ENCODE results near the gene SSTR4.

SSTR4 gene

DNA sequence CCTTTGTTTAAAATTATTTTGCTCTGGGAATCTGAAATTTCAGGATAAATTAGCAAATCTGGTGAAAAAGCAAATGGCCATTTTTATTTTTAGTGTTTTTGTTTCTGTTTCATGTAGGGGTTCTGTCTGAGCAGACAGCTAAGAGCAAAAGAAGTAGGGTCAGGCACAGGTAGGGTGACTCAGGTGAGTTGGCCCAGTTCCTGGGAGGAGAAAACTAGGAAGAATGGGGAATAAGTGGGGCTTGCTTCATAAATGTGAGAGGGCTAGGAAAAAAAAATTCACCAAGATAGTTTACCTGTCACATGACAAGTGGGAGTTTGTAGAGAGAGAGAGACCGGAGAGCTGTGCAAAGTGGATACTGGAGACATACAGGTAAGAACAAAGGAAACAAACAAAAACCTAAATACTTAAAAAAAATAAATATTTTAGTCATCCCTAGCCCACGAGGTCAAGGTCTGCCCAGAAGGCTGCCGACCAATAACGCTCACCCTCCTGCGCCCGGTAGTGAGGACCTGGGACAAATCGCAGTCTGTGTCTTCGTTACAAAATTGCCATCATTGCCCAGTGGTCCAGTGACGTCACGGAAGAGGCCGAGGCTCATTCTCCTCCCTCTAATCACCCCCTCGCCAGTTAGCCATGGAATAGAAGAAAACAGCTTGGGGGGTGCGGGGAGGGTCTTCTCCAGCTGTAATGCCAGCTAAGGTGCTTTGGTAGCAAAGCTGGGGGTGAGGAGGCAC is 12.1 kb downstream of the SSTR4 start:
- DNase-seq: no peak

DNA sequence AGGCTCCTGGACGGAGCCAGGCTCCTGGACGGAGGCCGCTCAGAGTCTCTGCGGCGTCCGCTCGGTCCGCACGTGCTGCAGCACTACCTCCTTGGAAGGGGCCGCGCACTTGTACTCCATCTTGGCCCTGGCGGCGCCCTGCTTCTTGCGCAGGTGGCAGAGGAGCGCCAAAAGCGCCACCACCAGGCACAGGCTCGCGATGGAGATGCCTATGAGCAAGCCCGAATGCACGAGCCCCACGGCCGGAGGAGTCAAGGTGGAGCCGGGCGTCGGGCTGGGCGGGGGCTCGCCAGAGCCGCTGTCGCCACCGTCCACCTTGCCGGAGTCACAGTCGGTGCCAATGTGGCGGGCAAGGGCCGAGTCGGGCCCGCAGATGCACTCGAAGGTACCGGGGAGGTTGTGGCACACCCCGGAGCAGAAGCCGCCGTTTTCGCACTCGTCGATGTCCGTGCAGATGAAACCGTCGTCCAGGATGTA is 12.7 kb downstream of the SSTR4 start:
- no peak for DNase-seq

DNA sequence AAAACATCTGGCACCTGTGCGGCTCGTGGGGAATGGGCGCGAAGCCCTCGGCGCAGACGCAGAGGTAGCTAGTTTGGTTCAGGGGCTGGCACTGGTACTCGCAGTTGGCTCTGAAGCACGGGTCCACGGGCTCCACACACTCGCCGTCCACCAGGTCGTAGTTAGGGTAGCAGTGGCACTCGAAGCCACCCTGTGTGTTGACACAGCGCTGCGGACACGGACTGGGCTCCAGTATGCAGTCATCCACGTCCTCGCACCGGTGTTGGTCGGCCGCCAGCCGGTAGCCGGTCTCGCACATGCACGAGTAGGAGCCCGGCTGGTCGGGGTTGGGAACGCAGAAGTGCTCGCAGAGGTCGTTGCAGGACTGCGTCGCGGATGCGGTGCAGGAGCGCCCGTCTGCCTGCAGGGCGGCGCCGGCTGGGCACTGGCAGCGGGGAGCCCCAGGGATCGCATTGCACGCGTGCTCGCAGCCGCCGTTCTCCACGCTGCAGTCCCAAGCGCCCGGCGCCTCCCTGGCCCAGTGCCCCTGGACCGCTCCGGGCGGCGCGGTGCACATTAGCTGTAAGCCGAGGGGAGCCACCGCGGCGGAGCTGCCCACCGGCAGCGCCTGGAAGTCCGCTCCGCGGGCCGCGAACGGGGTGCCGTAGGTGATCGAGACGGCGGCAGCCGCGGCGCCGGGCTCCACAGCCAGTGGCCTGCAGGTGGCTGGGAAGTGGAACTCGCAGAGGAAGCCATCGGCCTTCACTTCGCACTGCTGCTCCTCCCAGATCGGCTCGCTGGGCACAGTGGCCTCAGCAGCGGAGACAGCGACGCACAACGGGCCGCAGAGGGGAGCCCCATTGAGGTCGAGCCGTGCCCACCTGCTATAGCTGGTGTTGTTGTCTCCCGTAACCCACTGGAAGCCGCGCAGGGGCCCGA is 13.4 kb downstream of the SSTR4 start:
- DNase-seq: peak in 1 of 2 donors; percentile 37

DNA sequence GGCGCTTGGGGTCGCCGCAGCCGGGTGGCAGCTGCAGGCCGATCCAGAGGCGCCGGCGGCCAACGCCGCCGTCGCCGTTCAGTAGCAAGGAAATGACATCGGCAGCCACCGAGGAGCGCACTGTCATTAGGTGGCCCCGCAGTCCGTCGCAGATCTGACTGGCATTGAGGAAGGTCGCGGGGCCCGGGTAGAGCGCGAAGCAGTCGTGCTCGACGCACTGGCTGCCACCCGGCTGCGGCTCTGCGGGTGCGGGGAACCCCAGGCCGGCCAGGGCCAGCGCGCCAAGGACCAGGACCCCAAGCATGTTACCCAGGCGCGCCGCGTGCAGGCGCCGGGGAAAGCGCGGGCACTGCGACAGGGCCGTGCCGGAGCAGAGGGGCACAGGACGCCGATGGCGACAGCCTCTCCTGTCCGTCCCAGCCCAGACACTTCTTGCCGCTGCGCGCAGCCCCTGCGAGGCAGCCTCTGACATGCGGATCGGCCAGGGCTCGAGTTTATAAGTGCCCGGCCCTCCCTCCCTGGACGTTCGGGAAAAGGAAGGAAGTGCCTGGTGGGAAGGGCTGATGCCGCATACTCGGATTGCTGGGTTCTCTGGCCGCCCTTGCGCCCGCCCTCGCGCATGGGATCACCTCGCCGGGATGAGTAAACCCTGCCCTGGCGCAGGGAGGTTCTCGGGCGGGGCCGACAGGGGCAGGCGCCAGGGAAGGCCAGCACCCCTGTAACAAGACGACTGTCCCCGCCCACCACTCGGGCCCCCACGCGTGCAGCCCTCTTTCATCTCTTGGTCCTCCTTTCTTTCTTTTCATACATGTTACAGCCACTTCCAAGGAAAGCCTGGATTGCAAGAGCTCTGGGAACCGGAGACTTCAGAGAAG is 14.3 kb downstream of the SSTR4 start, which contains the start of gene THBD:
TSS of gene THBD (minus strand) at position 472 of the 875 bp plus-strand sequence. CDS start at position 304, 168 bp downstream.
- DNase-seq: no peak

DNA sequence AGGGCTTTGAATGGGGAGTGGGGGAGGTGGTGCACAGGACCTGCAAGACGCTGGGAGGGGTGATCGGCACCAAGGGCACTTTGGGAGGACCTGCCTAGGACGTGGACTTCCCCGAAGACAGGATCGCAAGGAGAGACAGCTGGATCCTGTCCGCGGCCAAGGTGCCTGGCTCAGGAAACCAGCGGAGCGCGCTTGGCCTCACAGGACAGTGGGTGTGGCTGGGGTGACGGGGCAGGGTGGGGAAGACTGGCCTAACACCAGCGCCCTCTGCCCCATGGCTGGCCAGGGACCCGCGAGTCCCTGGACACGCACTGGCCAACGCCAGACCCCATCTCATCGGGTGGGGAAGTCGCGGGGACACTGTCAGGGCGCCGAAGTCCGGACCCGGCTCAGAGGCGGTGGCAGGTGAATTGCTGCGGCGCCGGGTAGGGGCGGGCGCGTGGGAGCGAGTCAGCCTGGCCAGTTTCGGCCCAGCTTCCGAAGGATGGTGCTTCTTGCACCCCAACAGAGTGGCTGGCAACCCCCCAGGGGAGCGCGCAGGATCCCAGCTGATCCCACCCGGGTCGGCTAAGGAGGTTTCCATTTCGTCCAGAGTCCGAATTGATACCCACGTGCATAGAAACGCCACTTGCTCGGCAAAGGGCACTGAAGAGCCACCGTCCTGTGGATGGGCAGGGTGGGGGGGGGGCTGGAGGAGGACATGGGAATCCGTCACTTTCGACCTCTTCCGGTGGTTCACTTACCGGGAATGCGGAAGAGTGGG is 15.1 kb downstream of the SSTR4 start:
- no peak for DNase-seq

DNA sequence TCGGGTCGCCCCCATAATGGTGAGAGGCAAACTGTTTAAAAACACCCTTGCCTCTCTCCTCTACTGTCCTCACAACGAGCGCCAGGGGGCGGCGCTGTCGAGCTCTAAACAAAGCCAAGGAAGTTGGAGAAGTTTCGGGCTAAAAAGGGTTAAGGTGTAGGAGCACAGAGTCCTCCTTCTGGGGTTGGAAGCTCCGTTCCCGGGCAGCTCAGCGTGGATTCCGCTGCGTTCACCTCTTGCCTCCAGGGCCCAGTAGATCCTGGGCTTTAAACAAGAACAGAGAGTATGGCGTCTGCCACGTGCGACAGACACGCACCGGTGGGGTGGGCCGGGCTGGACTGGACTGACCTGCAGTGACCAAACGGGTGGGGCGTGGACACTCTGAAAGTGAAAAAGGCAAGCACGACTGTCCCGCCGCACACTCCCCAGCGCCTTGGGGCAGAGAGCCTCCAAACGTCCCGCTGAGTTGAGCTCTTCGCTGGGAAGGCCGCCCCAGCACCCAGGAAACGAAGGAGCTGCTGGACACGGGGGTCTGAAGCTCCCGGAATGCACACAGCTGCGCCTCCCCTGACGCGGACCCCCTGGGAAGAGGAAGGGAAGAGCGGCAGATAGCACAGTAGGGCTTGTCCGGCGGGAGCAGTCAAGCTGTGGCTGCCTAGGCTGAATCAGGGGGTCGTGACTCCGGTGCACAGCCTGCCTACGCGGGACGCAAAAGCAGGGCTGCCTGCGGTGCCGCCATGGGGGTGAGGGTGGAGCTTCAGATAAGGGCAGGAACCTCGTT is 15.9 kb downstream of the SSTR4 start:
- DNase-seq: peak; percentile 25 to 45

DNA sequence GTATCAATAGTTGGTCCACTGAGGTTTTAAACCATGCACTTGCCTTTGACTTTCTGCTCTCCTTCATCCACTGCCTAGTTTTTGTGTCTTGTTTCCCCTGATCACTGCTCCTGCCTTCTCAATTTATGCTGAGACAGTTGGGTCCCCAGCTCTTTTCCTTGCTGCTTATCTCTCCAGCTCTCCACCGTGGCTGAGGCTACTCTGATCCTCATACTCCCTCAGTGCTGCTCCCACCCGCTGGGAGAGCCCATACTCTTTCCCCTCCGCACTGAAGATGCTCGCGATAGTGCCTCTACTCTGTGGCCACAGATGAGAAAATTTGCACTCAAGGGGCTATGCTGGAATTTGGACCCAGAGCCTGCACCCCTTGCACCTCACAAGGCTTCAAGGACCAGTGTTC is 17.8 kb downstream of the SSTR4 start:
- DNase-seq: no peak

DNA sequence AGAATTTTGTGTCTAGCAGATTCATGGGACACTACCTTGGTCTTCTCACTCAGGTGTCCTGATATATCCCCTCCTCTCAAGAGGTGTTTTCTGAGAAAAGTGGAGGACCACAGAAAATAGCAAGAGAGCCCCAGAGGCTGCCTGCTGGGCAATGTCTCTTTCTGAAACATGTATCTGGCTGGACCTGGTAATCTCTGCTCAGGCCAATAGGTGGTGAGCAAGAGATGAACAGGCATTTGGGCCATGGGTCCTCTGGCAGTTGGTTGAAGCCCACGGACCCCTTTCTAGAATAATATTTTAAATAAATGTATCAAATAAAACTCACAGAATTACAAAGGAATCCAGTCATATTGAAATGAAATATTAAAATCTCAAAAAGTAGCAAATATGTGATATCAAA is 23.1 kb downstream of the SSTR4 start:
- DNase-seq: no peak

DNA sequence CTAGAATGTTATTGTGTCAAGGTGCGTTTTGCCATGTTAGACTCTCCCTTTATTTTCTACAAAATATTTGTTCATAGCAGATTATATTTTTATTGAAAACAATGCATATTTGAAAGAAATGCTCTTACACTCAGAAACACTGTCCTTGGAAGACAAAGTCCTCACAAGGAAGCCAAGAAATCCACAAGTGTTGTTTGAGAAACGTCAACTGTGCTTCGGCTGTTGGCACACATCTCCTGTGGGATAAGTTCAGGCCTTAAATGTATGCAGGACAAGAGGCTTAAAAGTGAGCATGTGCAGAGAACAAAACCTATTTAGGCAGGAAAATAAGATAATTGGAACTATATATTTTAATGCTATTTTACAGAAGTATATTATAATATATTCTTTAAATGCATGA is 23.9 kb downstream of the SSTR4 start:
- no peak for DNase-seq

DNA sequence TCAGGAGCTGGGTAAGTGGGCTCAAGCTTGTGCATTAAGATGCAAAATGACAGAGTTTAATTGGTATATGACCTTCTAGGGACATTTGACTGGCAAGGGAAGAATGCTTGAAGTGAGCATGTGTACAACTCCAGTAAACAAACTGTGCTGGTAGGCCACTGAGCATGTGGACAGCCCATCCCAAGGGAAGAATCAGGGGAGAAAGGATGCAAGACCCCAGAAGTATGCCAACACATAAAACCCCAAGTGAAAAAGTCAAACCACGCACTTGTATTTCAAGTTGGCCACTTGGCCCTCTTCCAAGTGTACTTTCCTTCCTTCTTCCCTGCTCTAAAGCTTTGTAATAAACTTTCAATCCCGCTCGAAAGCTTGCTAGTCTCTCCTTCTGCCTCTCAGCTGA is 24.7 kb downstream of the SSTR4 start:
- DNase-seq: no peak

DNA sequence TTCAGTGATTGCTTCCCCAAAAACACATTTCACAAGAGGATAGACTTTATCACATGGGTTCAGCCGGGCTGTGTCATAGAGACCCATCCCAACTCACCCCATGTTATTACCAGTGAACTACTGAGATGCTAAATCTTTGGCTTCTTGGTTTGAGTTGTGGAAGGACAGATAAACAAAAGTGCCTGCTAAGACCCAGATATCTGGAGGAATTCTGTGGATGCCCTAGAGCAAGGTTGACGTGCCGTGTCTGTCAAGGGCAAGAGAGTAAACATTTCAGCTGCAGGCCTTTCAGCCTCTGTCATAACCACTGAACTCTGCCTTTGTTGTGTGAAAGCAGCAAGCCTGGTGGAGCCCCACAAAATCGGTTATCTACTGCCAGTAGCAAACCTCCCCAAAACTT is 25.5 kb downstream of the SSTR4 start:
- DNase-seq: no peak

DNA sequence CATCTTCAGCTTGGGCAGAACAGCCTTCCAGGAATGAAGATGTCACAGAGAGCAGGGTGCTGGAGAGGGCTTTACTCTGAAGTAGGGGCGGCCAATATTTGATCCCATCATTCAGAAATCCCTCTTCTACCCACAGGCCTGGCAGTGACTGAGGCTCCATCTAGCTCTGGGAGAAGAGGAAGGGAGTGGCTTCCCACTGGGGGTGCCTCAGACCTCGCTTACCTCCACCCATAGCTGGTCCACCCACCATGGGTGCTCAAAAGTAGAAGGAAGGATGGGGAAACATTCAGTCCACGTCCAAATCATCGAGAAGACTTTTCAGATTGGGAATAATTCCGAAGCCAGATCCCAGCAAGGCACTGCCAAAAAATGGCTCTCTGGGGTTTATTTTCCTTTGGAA is 26.1 kb downstream of the SSTR4 start:
- no peak for DNase-seq

DNA sequence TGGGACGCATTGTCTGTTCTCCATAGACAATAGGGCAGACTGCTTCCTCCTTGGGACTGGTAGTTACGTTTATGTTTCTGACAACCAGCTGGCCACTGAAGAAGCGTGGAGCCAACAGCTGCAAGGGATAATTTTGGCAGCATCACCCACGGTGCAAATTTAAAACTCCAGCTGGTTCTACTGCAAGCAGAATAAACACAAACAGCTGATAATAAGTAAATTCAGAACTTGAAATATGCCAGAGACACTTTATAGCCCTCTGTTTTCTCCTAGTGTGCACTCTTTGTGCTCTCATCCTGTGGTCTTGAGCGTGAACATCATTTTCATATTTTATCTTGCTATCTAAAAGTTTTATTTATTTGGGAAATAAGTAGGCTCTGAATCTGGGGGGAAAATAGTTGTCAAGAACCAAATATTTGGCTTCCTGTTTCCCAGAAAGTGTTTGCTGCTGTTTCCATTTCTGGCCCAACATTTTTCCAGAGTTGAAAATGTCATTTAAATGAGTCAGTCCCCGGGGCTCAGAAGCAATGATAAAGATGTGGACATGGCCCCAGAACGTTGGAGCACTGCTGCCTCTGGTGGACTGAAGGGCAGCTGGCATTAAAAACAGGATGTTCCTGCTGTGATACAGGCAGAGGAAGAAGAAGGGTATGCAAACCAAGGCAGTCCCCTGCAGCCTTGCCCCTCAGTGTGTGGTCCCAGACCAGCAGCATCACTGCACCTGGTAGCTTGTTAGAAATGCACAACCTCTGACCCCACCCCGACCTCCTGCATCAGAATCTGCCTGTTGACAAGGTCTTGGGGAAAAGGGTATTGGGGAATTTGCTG is 26.8 kb downstream of the SSTR4 start:
- DNase-seq: no peak

DNA sequence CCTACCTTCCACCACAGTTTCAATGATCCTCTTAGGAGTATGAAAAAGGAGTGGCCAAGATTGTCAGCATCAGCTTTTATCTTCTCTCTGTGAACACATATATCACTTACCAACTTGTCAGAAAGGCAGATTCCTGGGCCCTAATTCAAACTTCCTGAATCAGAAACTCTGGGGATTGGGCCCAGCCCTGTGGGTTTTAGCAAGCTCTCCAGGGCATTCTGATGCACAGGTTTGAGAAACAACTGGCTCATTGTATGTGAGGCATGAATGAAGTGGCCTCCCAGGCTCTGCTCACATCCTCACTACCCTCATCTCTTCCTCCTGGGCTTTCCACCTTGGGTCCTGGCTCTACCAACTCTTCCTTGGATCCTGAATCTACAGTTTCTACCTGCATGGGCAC is 27.5 kb downstream of the SSTR4 start:
- no peak for DNase-seq

DNA sequence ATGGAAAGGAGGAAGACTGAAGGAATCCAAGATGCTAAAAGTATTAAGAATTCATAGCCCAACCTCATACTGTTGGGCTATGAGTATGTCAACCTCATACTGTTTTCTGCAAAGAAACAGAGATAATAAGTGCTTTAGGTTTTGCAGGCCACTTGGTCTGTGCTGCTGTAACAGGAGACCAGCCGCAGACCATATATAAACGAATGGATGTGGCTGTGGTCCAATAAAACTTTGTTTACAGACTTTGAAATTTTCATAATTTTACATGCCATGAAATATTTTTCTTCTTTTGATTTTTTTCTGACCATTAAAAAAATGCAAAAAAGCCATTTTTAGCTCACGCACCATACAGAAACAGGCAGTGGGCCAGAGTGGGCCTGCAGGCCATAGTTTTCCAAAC is 28.1 kb downstream of the SSTR4 start:
- no peak for DNase-seq

DNA sequence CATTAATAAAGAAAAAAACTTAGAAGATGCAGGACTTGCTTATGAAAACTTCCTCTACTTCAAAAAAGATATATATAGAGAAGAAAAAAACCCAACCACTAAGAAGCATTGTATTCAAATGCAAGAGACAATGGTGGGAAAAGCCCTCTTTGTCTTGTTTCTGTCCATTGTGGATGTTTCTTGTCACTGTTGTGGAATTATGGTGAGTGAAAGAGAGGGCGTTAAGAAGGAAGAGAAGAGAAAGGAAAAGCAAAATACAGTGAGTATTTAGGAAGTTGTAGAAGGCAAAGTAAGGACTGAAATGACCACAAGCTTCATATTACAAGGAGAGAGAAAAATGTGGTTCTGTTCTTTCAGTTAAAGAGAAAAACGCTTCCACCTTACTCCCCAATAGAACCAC is 28.5 kb downstream of the SSTR4 start:
- DNase-seq: no peak

DNA sequence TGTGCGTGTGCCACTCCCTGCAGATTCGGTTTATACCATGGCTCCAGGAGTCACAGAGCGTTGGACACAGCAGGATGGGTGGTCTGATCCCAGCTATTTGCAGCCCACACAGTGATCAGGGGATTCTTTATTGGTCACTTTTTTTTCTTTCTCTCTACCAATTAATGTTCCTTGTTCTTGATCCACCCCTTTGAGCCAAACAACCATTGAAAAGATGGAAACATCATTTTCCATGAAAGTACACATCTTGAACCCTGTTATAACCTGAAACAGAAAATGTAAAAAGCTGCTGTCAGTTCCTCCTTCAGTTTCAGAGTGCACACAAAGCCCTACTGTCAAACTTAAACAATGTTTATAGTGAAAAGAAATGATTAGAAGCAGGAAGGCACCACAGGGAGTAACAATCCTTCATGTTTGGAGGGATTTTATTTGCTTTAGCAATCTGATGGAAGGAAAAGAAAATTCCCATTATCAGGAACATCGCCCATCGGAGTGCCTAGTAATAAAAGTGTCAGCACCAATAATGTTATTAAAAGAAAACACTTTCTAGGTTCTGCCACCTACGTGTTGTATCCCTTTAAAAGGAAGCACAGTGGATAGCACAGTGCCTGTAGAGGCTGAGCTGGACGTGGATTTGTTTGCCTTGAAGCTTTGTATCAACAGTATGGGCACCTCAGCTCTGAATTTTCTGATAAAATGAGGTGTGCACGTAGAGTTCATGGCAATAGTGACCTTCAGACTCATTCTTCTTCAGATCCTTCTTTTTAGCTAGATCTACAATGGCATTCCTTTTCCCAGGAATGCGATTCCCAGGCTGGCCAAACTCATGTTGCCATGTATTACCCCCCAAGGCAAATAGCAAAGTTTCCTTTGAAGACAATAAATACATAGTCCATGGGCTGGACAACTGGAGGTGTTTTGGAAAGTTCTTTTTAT is 30.4 kb downstream of the SSTR4 start:
- no peak for DNase-seq

DNA sequence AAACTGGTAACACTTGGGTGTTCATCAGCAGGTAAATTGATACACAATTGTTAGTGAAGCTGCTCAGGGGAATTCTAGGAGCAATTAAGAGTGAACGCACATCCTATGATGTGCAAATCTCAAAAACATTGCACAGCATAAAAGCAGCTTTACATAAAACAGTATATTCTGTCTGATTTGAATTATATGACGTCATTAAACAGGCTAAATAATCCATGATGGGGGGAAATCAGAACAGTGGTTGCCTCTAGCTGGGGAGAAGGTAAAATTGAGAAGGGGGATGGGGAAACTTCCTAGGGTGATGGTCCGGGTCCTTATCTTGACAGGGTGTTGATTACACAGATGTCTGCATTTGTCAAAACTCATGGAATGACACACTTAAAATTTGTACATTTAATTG is 31.7 kb downstream of the SSTR4 start:
- no peak for DNase-seq

DNA sequence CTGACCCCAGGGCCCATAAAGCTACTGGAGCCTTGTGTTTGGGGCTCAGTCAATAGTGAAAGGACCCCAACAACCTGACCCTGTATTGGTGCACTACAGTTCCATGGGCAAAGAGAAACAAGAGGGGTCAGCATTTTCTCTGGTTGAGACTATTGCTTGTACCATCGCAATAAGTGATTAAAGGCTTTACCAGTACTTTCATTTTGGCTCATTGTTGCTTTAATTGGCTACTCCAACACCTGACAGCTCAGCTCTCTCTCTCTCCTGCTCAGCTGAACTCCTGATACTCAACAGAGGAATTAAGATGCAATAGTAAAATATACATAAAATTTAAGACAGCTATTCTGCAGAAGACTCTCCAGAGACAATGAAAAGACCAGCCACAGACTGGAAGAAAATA is 33.2 kb downstream of the SSTR4 start:
- no peak for DNase-seq

Data from stimulated activated CD4-positive, alpha-beta T cell treated with anti-CD3 and anti-CD28 coated beads, Interleukin-2, amount 100 ng/mL, for 48 hours (primary cell).